GM19025 (cell line): ENCODE data around the gene HNRNPC.
"Not testable (repeated sequence)": the region's sequence is repeated elsewhere in the genome, so short reads cannot be mapped to it uniquely, and the experiment has no call there.

ENCODE experiments used
- ATAC-seq: cut with Tn5 transposase; IDR thresholded peaks from one replicate; pipeline ENCODE4 v1.9.1; 2021; ENCODE audit warnings: mild to moderate bottlenecking, low read depth, moderate library complexity; ENCODE audit not compliant: unreplicated experiment

HNRNPC gene

GRCh38 chr14:21269252-21270046 is at the start of gene HNRNPC:
TSS of gene HNRNPC (minus strand) at chr14:21269442. CDS start at chr14:21234193, 35,249 bp downstream.
- ATAC-seq, result peak; percentile 94

- no peak for ATAC-seq
Observed at GRCh38 chr14:21317398-21317797, 48.2 kb upstream of the HNRNPC start.

DNA sequence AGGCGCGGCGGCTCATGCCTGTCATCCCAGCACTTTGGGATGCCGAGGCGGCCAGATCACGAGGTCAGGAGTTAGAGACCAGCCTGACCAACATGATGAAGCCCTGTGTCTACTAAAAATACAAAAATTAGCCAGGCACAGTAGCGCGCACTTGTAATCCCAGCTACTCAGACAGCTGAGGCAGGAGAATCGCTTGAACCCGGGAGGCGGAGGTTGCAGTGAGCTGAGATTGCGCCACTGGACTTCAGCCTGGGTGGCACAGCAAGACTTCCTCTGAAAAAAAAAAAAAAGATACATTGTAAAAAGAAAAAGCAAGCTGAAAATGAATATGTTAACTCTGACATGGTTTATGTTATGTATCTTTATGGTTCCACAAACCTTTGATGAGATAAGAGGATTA is 44.3 kb upstream of the HNRNPC start:
- no peak for ATAC-seq

GRCh38 chr14:21311614-21312013 is 42.4 kb upstream of the HNRNPC start:
- no peak for ATAC-seq

- no peak for ATAC-seq
Observed at GRCh38 chr14:21309956-21310355, 40.7 kb upstream of the HNRNPC start.

- ATAC-seq, result no peak
Observed at GRCh38 chr14:21309238-21309636, 40.0 kb upstream of the HNRNPC start.

GRCh38 chr14:21308479-21309237 is 39.4 kb upstream of the HNRNPC start:
- peak; percentile 90 for ATAC-seq

DNA sequence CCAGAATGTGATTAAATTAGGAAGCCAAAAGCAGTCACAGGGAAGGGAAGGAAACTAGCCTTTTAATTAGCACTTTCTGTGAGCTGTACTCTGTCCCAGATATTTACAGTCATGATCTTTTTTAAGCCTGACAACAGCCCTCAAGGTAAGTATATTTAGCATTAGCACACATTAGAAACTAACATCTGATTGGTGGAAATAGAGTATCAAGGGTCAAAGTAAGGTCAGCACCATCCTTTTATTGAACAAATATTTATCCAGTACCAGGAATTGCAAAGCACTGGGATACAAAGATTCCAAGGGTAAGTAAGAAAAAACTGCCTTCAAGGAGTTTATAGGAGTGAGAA is 38.9 kb upstream of the HNRNPC start:
- peak; percentile 26 for ATAC-seq

GRCh38 chr14:21307637-21308036 is 38.4 kb upstream of the HNRNPC start:
- ATAC-seq, result no peak

- ATAC-seq, result not testable (repeated sequence)
Observed at GRCh38 chr14:21302836-21303140, 33.5 kb upstream of the HNRNPC start.

GRCh38 chr14:21302013-21302835 is 33.0 kb upstream of the HNRNPC start:
- ATAC-seq, result no peak

- ATAC-seq, result no peak
Observed at GRCh38 chr14:21300892-21301291, 31.6 kb upstream of the HNRNPC start.

DNA sequence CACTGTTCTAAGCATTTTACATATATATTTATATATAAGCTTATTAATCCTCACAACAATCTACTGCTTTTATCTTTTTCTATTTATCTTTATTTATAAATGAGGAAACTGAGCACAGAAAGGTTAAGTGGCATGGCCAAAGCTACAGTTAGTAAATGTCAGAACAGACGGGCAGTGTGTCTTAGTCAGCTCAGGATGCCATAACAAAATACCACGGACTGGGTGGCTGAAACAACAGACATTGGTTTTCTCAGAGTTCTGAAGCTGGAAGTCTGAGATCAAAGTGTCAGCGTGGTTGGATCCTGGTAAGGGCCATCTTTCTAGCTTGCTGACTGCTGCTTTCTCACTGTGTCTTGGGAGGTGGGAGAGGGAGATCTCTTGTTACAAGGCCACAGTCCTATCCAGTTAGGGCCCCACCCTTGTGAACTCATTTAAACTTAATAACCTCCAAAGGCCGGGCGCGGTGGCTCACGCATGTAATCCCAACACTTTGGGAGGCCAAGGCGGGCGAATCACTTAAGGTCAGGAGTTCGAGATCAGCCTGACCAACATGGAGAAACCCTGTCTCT is 30.4 kb upstream of the HNRNPC start:
- no peak for ATAC-seq

GRCh38 chr14:21298358-21298757 is 29.1 kb upstream of the HNRNPC start:
- no peak for ATAC-seq

DNA sequence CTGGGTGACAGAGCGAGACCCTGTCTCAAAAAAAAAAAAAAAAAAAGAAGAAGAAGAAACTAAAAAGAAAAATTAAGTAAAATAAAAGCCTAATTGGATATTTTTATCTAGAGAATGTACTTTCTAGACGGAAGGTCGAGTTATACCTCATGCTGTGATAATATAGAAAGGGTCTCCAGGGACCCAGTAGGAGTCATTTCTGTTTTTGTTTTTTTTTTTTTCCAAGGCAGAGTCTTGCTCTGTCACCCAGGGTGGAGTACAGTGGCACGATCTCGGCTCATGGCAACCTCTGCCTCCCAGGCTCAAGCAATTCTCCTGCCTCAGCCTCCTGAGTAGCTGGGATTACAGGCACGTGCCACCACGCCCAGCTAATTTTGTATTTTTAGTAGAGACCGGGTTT is 24.8 kb upstream of the HNRNPC start:
- ATAC-seq, result not testable (repeated sequence)

- no peak for ATAC-seq
Observed at GRCh38 chr14:21287168-21287567, 17.9 kb upstream of the HNRNPC start.

GRCh38 chr14:21286516-21286915 is 17.3 kb upstream of the HNRNPC start:
- not testable (repeated sequence) for ATAC-seq

DNA sequence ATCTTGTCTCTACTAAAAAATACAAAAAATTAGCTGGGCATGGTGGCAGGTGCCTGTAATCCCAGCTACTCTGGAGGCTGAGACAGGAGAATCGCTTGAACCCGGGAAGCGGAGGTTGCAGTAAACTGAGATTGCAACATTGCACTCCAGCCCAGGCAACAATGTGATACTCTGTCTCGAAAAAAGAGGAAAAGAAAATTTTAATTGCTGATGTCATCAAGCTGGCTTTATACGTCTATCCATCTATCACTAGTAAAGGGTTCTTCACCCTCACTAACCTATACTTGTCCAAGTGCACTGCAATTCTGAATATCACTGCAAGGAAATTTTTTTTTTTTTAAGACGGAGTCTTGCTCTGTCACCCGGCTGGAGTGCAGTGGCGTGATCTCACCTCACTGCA is 12.7 kb upstream of the HNRNPC start:
- ATAC-seq, result not testable (repeated sequence)

- ATAC-seq, result no peak
Observed at GRCh38 chr14:21279783-21280182, 10.5 kb upstream of the HNRNPC start, which contains the start of gene RPGRIP1. TSS of gene RPGRIP1 (plus strand) at chr14:21280083. CDS start at chr14:21287977, 7,894 bp downstream.

DNA sequence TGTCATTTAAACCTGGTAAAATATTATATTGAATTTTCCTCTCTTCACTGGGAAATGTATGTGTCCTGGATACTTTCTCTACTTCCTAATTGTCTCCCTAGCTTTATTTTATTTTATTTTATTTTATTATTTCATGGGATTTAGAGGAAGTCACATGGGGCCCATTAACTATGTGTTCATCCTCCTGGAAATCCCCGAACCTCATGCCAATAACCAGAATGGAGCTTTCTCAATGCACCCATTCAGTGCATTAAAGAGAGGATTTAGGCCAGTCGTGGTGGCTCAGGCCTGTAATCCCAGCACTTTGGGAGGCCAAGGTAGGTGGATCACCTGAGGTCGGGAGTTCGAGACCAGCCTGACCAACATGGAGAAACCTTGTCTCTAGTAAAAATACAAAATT is 9.4 kb upstream of the HNRNPC start:
- no peak for ATAC-seq
